ENCODE measurements around the gene SIGLEC11.
A peak's percentile ranks its signal among the peaks of the same experiment; 100 is the strongest.
"Not testable (repeated sequence)": the region's sequence is repeated elsewhere in the genome, so short reads cannot be mapped to it uniquely, and the experiment has no call there.

The SIGLEC11 gene, protein sequence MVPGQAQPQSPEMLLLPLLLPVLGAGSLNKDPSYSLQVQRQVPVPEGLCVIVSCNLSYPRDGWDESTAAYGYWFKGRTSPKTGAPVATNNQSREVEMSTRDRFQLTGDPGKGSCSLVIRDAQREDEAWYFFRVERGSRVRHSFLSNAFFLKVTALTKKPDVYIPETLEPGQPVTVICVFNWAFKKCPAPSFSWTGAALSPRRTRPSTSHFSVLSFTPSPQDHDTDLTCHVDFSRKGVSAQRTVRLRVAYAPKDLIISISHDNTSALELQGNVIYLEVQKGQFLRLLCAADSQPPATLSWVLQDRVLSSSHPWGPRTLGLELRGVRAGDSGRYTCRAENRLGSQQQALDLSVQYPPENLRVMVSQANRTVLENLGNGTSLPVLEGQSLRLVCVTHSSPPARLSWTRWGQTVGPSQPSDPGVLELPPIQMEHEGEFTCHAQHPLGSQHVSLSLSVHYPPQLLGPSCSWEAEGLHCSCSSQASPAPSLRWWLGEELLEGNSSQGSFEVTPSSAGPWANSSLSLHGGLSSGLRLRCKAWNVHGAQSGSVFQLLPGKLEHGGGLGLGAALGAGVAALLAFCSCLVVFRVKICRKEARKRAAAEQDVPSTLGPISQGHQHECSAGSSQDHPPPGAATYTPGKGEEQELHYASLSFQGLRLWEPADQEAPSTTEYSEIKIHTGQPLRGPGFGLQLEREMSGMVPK

DNA sequence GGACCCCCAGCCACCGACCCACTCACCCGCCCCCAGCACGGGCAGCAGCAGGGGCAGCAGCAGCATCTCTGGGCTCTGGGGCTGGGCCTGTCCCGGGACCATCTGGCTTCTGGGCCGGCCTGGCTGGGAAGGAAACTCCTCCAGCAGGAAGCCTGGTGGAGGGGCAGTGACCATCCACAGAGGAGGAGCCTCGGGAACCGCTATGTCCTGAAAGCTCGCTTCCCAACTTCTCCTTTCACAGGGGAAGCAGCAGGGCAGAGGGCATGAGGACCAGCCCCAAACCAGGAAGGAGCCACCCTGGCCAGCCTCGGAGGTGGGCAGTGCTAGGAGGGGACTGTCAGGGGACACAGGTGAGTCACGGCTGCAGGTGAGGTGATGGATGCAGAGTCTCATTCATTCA is at the start of gene SIGLEC11:
SIGLEC11 (minus strand) TSS at position 193 of the 400 bp plus-strand sequence; CDS start at position 102, 91 bp downstream.
- peak in 1 of 10 donors; percentile 27 for DNase-seq
- intact Hi-C loops (cut with DNase I) = not testable (repeated sequence)

DNA sequence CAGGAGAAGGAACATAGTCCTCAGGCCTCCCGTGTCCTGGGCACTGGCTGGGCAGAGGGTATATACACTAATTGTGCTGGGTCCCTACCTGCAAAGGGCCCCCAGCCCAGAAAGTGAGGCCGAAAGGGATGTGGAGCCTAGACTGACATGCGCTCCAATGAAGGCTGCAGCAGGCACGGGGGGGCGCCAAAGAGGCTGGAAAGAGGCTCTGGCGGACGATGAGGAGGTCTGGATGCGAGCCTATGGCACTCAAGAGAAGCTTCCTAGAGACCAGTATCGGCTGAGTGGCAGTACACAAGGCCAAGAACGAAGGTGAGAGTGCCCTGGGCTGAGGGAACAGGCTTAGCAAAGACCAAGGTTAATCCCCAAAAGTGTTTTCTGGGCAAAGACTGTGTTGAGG is 47.6 kb upstream of the SIGLEC11 start:
- DNase-seq = peak in 2 of 10 donors; percentile 64 to 82
- intact Hi-C loops (cut with DNase I) = no loop called here

GRCh38 chr19:50007947-50008346 is 47.0 kb upstream of the SIGLEC11 start:
- no peak for DNase-seq
- intact Hi-C loops (cut with DNase I) = no loop called here

DNA sequence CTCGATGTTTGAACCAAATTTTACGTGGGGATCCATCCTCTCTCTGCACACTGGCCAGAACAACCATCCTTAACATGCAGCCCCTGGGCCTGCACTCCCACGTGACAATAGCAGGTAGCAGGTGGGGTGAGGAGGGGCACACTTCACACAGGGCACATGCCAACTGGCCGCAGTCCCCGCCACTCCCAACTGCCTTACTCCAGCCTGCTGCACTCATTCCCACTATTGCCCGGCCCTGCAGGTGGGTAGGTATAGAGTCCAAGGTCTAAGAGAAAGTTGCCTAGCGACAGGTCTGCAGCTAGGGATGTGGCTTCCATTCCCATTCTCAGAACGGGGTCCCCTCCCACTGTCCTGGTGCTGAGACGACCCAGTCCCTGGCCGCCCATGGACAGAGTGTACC is 46.2 kb upstream of the SIGLEC11 start:
- intact Hi-C loops (cut with DNase I) = no loop called here
- DNase-seq = peak in 1 of 10 donors; percentile 21

DNA sequence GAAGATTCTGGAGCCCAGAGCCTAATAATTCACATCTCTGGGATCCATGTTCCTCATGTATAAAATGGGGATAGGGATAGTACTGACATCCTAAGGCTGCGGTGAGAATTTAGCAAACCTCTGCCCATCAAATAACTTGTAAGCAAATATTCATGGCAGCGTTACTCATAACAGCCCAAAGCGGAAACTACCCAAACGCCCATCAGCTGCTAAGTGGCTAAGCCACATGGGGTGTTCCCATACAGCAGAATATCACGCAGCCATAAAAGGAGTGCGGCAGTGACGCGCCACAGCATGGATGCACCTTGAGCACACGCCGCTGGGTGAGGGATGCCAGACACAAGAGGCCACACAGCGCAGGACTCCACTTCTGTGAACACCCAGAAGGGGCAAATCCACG is 44.5 kb upstream of the SIGLEC11 start:
- DNase-seq = no peak
- intact Hi-C loops (cut with DNase I) = no loop called here

DNA sequence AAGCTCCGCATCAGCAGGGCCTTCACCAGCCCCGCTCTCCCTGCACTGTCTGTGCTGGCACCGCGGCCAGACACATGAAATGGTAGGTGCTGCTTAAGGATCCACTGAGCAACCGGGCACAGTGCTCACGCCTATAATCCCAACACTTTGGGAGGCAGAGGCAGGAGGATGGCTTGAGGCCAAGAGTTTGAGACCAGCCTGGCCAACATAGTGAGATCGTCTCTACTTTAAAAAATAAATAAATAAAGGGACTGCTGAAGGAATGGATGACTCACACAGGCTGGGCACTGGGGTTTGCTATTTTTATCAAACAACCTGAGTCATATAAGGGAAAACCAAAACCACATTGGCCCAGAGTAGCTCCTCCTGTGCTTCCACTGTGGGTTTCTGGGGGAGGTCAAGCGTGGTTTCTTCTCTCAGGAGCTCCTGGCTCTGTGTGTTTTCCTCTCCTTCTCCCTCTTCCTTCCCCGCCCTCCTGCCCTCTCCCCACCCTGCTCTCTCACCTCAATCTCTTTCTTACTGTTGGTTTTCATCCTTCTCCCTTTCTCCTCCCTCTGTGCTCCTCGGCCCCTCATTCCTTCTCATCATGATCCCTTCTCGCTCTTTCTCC is 42.9 kb upstream of the SIGLEC11 start:
- peak in 7 of 10 donors; percentile 39 to 90 (median 47) for DNase-seq
- intact Hi-C loops (cut with DNase I) = no loop called here

GRCh38 chr19:50003254-50003788 is 42.3 kb upstream of the SIGLEC11 start:
- intact Hi-C loops (cut with DNase I) = no loop called here
- no peak for DNase-seq

DNA sequence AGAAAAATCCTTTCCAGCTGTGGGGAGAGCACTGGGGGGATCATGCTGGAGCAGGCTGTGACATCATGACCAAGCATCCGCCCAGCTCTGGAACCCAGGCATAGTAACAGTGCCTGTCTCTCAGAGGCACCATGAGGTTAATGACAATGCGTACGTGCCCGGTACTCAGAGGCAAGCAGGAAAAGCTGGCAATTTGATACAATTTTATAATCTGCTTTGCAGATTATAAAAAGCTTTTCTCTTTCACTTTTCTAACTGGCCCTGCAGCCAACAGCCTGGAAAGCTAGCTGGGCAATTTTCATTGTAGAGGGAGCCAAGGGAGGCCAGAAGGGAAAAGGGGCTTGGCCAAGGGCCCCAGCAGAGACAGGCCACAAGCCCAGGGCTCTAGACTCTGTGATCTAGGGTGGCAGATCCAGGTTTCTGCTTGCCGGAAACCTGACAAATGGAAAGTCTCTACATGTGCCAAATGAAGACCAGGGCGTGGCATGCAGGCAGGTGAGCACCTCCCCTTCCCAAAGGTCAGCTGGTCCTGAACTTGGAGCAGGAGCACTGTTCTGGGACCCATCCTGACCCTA is 41.5 kb upstream of the SIGLEC11 start:
- peak in 1 of 10 donors; percentile 12 for DNase-seq
- intact Hi-C loops (cut with DNase I) = no loop called here

GRCh38 chr19:50001775-50002174 is 40.8 kb upstream of the SIGLEC11 start:
- DNase-seq = peak in 1 of 10 donors; percentile 21
- intact Hi-C loops (cut with DNase I) = no loop called here

GRCh38 chr19:50000841-50001557 is 40.0 kb upstream of the SIGLEC11 start:
- DNase-seq = peak in 1 of 10 donors; percentile 10
- intact Hi-C loops (cut with DNase I) = no loop called here

DNA sequence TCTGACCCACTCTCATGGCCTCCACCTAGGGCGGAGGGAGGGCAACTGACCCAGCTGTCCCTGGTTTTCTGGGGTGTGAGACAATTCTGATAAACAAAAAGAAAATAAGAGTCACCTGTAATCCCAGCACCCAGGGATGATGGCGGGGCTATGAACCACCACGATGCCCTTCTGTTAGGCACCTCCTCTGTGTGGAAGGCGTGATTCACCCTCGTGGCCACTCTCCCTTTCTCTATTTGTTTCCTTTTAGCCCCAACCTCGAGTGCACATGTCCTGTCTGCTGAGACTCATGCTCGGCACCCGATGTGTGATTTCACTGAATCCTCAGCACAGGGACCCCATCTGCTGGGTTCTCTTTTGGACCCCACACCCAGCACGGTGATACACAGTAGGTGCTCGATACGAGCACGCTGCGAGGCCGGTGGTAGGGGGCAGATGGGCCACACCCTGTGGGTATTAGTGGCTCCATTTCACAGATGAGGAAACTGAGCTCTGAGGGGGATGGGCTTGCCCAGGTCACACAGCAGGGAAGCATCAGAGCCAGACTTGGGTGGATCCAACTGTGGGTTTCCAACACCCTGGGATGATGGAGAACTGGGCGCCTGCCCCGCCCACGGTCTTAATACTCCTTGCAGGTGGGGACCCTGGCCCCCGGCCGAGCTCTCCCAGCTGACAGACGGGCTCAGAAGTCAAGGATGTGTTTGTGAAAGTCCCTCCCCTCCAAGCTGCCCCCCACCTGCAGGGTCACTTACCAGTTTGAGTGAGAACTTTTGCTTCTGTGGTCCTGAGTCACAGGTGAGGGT is 39.3 kb upstream of the SIGLEC11 start:
- peak in 1 of 10 donors; percentile 41 for DNase-seq
- intact Hi-C loops (cut with DNase I) = no loop called here

DNA sequence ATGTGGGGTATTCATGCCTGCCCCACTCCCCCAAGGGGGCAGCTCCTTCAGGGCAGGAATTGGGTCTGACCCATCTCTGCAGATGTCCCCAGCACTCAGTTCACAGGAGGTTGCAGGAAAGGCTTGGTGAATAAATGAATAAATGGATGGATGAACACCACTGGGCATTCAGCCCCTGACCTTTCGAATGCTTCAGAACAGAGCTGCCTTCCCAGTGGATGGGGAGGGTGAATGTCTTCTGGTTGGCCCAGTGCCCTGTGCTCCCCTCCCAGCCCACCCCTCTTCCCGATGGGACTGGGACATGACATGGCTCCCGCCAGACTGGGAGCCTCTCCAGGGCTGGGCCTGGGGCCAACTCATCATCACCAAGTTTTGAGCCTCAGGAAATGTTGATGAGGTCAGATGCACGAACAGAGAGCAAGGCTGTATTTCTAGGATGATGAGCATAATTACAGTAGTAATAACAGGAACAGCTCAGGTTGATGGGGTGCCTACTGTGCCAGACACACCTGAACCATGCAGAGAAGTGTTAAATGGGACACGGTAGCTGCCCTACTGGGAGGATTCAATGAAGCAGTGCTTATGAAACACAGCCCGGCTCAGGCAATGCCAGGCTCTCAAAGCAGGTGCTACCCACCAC is 38.5 kb upstream of the SIGLEC11 start:
- peak in 2 of 10 donors; percentile 24 to 45 for DNase-seq
- intact Hi-C loops (cut with DNase I) = no loop called here

- peak in 1 of 10 donors; percentile 20 for DNase-seq
- intact Hi-C loops (cut with DNase I) = no loop called here
These were observed 36.7 kb upstream of the SIGLEC11 start for GRCh38 chr19:49997709-49998108.

DNA sequence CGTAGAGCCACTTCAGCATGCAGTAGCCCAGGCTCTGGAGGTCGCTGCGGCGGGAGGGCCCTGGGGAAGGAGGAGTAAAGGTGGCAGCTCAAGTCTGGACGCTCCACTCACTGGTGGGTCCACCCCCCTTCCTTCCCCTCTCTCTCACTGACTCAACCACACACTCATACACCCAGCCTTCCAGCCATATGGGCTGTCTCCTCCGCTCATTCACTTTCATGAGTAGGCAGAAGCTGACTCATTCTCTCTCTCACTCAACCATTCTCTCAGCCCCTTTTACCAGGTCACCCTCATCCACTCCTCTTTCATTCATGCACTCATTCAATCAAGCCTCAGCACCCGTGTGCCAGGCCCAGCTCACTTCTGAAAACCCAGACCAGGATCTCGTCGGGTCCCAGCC is 27.5 kb upstream of the SIGLEC11 start:
- intact Hi-C loops (cut with DNase I) = no loop called here
- DNase-seq = peak in 2 of 10 donors; percentile 40 to 69

GRCh38 chr19:49988007-49988406 is 27.0 kb upstream of the SIGLEC11 start:
- intact Hi-C loops (cut with DNase I) = no loop called here
- peak in 1 of 10 donors; percentile 20 for DNase-seq

DNA sequence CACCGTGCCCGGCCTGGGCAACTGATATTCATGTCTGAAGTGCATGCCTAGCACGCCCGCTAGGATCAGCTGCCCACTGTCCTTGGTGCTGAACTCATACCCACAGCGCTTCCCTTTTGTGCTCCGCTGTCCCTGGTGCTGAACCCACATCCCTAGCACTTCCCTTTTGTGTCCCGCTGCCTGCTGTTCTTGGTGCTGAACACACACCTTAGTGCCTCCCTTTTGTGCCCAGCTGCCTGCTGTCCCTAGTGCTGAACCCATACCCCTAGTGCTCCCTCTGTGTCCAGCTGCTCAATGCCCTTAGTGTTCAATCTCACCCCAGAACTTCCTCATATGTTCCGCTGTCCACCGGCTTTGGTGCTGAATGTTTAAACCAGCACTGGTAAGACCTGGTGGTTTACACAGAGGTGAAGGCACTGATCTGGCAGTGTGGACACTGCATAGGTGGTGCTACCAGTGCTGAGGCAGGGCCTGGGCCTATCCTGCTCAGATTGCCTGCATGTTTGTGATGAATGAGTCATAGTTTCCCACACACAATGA is 26.3 kb upstream of the SIGLEC11 start:
- peak in 7 of 10 donors; percentile 42 to 92 (median 64) for DNase-seq
- intact Hi-C loops (cut with DNase I) = no loop called here

GRCh38 chr19:49986354-49986753 is 25.4 kb upstream of the SIGLEC11 start:
- intact Hi-C loops (cut with DNase I) = no loop called here
- peak in 1 of 10 donors; percentile 54 for DNase-seq

- intact Hi-C loops (cut with DNase I) = no loop called here
These were observed 24.9 kb upstream of the SIGLEC11 start for GRCh38 chr19:49985871-49986270.

More at GRCh38 chr19:49985871-49986270, 24.9 kb upstream of the SIGLEC11 start:
- DNase-seq = peak in 1 of 10 donors; percentile 37

Data from posterior cingulate gyrus (tissue), 11 donors.